Muscle of back (tissue), 11 donors: Measurements from ENCODE around the gene NMT1. TPM values are rescaled to one million over a fixed set of nuclear protein-coding genes. Genes with fewer than 3 reads are reported as not detected.

Experiments used
- DNase-seq, 3 donors: peaks; one replicate each; pipeline versions ENCODE4 v3.0.0 to v3.0.0-alpha.2; 2013
- polyA plus RNA-seq, 10 donors: library from polyadenylated mRNA; unstranded; fragments of 120-200 nt; gene quantifications; one replicate each; pipeline ENCODE4 v1.2.1, GENCODE V29; 2013; ENCODE audit not compliant: insufficient read length in 10 of 10

The NMT1 gene
- polyA plus RNA-seq, 10 donors: 31.8 to 49.7 (median 38.3) TPM

GRCh38 chr17:45073414-45074070 is 12.4 kb downstream of the NMT1 start:
- peak in 2 of 3 donors; percentile 53 to 83 for DNase-seq

- DNase-seq: no peak
Observed at GRCh38 chr17:45077643-45078042, 16.5 kb downstream of the NMT1 start.

DNA sequence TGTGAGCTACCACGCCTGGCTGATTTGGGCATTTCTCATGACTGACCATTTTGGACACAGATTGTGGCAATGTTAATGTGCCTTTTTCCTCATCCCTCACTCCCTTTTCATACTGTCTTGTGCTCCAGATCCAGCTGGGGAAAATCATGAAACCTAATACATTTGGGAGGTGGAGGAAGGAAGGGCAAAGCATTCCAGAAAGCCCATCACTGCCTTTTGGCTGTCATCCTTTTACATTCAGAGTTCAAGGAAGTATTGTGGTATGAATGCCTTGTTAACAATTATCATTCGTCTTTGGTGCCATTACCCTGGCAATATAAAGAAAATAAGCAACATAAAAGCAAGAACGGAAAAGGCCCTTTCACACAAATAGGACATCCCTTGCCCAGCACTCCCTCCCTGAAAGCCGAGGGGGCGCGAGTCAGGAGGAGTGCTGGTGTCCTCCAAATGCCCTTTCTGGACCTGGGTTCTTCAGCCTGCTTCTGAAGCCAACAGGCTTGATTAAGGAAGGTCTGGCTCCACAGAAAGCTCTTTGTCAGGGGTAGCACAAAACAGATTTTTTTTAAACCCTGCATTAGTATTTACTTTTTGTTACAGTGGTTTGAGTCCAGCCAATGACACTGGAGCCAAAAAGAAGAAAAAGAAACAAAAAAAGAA is 20.1 kb downstream of the NMT1 start:
- DNase-seq: no peak

DNA sequence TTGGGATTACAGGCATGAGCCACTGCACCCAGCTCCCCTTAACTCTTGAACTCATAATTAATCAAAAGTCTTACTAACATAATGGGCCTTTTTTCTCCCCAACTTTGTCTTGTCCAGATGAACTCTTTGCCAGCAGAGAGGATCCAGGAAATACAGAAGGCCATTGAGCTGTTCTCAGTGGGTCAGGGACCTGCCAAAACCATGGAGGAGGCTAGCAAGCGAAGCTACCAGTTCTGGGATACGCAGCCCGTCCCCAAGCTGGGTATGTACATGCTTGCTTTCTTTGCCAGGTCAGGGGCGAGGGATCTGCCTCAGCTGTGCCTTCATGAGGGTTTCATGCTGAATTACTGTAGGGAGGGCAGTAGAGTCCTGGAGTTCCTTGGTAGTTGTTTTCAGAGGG is 25.3 kb downstream of the NMT1 start:
- no peak for DNase-seq

DNA sequence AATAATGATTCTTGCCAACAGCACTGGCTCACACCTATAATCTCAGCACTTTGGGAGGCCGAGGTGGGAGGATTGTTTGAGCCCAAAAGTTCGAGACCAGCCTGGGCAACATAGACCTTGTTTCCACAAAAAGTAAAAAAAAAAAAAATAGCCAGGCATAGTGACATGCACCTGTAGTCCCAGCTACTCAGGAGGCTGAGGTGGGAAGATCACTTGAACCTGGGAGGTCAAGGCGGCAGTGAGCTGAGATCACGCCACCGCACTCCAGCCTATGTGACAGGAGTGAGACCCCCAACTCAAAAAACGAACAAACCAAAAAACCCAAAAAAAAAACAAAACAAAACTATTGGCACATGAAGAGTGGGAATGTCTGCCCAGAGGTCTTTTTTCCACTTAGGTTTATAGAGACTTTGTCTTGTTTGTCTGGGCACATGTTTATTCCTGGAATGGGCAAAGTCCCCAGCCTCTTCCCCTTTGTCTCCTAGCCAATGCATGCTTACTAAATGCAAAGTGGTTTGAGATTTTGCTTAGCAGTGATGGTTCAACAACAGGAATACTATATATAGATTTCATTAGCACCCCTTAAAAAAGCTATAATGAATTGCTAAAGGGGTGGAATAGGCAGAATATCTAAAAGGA is 25.9 kb downstream of the NMT1 start:
- DNase-seq: no peak

DNA sequence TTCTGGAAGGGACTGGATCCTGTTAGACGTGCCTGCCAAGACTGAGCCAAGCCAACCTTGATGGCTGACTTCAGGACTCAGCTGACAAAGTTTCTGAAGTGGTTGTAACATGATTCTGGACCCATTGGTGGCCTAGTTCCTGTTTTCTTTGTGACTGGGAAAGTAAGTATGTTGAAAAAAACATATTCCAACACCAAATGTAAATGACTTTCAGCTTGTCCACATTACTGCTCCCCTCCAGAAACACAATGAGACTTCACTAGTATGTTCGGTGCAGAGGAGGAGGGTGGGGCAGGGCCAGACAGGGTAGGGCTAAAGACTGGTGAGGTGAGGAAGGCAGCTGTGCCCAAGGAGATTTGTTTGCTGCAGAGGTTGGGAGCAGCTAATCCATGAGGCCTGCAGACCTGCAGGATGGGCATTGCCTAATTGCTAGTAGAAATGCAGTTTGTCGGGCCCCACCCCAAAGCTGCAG is 26.4 kb downstream of the NMT1 start:
- DNase-seq: no peak

DNA sequence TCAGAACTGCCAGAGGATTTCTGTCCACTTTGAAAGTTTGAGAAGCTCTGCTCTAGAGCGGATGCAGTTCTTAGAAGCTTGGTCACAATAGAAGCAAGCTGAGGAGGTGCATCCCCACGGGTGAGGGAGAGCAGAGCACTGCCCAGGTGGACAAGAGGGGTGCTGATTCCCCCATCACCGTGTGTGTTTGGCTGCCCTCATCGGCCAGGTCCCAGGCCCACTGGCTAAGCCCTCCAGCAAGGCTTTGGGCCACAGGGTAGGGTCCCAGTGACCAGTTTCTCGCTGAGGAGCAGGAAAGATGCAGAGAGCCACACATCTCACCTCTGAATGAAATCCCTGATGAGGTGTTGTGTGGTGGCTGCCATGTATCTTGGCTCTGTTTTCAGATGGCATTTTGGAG is 26.9 kb downstream of the NMT1 start:
- DNase-seq: no peak

DNA sequence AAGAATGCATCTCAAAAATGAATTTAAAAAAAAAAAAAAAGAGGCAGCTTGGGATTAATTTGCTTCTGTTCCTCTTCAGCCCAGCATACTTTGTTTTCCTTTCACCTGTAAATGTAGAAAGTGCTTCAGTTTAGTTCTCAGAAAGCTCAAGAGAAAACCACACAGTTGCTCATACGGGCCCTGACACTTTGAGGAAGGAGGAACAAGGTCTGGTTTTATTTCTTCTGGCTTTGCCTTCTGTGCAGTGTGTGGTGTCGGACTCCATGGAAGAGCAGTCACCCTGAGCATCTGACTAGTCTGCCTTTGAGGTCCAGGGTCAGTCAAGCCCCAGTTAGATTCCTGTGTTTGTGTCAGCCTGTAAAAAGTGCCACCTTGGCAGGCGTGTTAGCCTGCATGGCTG is 27.6 kb downstream of the NMT1 start:
- no peak for DNase-seq

- no peak for DNase-seq
Observed at GRCh38 chr17:45090711-45091110, 29.6 kb downstream of the NMT1 start.

DNA sequence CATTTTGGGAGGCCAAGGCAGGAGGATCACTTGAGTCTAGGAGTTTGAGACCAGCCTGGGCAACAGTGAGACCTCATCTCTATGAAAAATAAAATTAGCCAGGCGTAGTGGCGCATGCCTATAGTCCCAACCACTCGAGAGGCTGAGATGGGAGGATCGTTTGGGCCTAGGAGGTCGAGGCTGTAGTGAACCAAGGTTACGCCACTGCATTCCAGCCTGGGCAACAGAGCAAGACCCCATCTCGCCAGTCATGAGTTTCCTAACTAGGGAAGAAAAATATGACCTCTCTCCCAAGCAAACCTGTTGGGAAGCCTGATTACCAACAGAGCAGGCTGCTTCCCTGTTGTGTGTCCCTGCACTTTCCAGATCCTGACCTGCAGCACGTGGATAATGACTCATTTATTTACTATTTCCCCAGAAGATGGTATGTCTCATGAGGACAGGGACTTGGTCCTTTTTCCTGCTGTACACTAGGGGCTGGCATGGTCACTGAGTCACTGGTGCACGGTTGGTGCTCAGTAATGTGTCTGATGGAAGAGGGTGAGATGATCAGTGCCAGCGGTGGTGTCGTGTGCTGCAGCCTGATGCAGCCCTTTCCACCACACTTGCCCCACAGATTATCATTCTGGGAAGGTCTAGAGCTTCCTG is 30.8 kb downstream of the NMT1 start:
- no peak for DNase-seq

- peak in 1 of 3 donors; percentile 93 for DNase-seq
Observed at GRCh38 chr17:45092911-45093430, 31.9 kb downstream of the NMT1 start.

DNA sequence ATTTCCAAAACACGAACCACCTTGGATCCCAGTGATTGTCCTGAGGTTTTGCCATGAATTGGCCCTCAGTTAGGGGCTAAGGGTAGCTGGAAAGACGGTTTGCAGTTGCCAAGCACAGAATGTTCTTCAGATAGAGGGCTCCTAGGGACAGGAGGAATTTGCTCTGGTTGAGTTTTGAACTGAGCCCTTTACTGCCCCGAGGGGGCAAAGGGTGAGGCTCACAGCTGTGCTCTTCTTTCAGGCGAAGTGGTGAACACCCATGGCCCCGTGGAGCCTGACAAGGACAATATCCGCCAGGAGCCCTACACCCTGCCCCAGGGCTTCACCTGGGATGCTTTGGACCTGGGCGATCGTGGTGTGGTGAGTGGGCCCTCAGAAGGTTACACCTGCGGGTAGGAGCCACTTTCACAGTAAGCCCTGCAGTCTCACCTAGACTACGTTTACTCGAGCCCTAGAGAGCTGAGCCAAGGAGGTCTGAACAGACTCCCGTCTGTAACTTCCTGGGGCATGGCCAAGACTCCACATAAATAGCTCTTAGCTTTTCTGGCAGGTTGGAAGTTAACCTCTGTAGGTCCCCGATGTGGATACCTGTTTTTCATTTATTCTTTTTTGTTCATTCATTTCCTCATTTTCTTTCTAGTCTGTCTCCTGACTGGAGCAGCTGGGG is 32.5 kb downstream of the NMT1 start:
- no peak for DNase-seq

DNA sequence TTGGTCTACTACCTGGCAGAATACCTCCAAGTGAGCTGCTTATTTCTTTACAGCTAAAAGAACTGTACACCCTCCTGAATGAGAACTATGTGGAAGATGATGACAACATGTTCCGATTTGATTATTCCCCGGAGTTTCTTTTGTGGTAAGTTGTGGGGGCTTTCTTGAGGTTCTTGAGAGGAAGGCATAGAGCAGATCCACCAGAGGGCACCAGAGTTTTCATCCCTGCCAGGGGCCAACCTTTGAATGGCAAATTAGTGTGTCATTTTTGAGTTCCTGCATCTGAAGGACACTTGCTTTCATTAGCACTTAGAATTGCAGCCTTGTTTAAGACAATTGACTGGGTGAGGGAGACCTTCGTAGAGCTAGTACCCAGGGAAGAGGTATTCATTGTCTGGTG is 35.0 kb downstream of the NMT1 start:
- DNase-seq: no peak

- no peak for DNase-seq
Observed at GRCh38 chr17:45096926-45097325, 35.8 kb downstream of the NMT1 start.

DNA sequence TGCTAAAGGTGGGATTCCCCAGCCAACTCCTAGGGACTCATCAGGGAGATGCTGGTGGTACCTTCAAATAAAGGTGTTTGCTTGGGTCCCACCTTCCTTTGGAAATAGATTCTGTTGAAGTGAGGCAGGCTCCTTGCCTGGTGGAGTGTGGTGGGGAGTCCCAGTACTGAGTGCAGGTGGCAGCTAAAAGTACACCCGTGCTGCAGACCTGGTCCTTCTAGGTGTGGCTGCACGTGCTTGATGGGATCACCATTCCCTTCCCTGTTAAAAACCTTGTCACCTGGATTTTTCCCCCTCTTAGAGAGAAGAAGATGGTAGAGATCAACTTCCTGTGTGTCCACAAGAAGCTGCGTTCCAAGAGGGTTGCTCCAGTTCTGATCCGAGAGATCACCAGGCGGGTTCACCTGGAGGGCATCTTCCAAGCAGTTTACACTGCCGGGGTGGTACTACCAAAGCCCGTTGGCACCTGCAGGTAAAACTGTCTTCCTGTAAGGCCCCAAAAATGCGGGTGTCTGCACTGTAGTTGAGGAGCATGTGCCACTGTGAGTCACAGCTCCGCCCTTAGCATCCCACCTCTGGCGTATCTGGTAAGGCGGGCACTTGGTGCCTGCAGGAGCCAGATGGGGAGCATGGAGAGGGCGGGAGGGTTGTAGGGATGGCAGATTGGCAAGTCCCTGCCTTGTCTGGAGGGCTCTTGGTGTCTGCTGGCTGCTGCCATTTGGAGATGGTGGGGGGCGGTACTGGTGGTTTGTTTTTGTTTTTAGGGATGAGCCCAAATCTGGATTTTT is 37.2 kb downstream of the NMT1 start:
- no peak for DNase-seq

DNA sequence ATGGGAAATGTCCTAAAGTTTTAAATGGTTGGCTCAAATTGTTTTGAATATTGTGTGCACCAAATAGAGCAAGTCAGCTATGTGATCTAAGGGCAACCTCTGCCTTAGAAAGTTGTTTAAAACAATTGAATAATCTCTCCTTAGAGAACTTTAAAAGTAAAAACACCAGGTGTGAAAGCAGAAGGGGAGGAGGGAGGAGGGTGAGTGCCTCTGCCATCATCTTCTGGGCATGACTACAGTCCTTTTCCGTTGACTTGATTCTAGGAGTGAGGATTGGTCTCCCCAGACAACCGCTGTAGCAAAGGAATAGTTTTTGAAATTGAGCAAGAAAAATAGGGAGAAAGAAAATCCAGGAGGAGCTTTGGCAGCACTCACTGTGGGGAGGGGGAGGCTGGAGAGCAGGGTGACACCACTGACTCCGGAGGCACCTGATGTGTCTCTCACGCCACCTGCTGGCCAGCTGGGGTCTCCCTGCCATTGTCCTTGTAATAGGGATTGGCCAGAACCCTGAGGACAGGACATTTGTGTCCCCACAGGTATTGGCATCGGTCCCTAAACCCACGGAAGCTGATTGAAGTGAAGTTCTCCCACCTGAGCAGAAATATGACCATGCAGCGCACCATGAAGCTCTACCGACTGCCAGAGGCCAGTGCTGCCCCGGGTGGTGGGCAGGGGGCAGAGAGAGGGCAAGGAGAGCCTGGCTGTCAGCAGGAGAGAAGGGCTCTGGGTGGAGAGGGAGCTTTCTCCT is 37.9 kb downstream of the NMT1 start:
- peak; percentile 61 to 85 (median 80) for DNase-seq

- DNase-seq: no peak
Observed at GRCh38 chr17:45101546-45101882, 40.4 kb downstream of the NMT1 start.

DNA sequence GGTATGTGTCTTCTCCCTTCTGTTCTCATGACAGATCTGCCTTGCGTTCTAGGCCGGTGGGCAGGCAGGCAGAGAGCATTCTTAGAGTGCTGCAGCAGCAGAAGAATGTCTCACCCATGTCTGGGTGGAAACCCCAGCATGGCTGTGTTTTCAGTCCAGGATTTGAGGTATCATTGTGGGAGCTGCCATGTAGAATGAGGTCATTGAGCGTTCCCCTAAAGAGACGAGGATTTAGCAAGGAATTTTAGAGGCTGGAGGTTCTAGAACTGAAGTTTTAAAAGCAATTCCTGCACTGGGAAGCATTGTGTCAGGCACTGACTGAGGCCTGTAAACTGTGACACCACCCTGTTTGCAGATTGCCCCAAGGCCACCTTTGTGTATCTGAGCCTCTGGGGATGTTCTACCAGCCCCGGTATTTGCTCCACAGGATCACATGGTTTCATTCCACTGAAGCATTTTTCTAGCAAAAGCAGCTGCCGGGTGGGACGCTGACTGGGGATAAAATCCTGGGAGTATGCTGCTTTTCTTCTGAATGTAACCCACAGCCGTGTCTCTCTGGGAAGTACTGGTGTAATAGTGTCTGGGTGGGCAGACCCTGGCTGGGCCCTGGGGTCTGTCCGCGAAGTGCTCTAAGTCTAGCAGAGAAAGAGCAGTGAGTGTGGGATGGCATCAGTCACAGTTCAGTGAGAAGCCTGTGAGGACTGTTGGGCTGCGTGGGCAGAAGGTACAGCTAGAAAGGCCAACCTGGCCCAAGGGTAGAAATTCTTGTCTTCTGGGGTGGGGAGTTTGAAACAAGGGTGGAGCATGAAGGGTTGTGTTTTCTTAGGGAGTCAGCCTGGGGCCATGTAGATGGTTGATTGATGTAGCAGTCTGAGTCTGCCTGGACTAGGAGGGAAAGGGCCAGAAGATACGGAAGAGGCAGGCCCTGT is 41.0 kb downstream of the NMT1 start:
- DNase-seq: no peak

DNA sequence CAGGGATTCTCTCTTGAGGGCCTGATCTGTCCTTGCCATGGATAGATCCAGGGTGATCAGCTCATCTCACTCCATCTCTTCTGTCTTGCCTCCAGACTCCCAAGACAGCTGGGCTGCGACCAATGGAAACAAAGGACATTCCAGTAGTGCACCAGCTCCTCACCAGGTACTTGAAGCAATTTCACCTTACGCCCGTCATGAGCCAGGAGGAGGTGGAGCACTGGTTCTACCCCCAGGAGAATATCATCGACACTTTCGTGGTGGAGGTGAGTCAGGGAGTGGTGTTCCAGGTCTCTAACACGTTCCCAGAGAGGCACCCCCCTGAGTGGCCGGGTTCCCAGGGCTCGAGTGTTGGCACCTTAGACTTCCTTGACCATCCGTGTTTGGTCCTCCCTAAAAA is 41.7 kb downstream of the NMT1 start:
- no peak for DNase-seq
